NB4 (cell line): ENCODE measurements around the gene PPP4C.

Experiments used
- MAX ChIP-seq: IDR thresholded peaks from 2 replicates; pipeline ENCODE4 v1.6.1; 2011; ENCODE audit warnings: low read depth, low read length
- POLR2A ChIP-seq: IDR thresholded peaks from 2 replicates; pipeline ENCODE4 v1.6.1; 2011; ENCODE audit warnings: mild to moderate bottlenecking; ENCODE audit not compliant: insufficient read length; ENCODE audit errors: extremely low read depth
- TF ChIP-seq, protein P1 (sequence below): IDR thresholded peaks from one replicate; pipeline ENCODE4 v1.5.1; 2012; ENCODE audit warnings: low read depth, low read length

- TF ChIP-seq, protein P1, sequence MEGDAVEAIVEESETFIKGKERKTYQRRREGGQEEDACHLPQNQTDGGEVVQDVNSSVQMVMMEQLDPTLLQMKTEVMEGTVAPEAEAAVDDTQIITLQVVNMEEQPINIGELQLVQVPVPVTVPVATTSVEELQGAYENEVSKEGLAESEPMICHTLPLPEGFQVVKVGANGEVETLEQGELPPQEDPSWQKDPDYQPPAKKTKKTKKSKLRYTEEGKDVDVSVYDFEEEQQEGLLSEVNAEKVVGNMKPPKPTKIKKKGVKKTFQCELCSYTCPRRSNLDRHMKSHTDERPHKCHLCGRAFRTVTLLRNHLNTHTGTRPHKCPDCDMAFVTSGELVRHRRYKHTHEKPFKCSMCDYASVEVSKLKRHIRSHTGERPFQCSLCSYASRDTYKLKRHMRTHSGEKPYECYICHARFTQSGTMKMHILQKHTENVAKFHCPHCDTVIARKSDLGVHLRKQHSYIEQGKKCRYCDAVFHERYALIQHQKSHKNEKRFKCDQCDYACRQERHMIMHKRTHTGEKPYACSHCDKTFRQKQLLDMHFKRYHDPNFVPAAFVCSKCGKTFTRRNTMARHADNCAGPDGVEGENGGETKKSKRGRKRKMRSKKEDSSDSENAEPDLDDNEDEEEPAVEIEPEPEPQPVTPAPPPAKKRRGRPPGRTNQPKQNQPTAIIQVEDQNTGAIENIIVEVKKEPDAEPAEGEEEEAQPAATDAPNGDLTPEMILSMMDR = no peak
- TF ChIP-seq POLR2A (no peak), MAX (no peak)
These were observed 38.0 kb downstream of the PPP4C start for GRCh38 chr16:30113711-30114333.
